ENCODE measurements around the gene WHAMM. TPM values are rescaled to one million over a fixed set of nuclear protein-coding genes. Genes with fewer than 3 reads are reported as not detected.

Gene WHAMM
- total RNA-seq, 1 experiment from 2014 or later, result 6.9 TPM

DNA sequence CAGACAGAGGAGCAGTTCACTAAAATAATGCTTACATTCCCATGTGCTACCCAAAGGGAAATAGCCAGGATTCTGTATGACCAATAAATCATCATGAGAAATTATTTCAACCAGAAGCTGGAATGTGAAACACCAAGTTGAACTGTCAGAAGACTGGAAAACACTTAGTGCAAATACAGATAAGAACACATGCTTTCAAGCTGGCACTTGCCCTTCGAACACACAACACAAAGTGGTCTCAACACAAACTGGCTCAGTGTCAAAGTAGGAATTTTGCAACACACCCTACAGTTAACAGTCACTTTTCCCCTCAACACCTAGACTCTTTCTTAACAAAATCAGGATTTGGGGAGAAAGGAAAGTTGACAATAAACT lies 4.9 kb upstream of the WHAMM start:
- no peak overlapping the region for H3K4me2 ChIP-seq
- CTCF ChIA-PET, result no interaction called here
- no peaks in the 10 kb centered on the region for H3K79me2 ChIP-seq (ENCODE audit: low read depth)
- H3K4me3 ChIP-seq, result no peak overlapping the region
- no peak for TF ChIP-seq EZH2 (IDR thresholded peaks at IDR 0.05; ENCODE audit: low read depth)
- TF ChIP-seq, protein P1, sequence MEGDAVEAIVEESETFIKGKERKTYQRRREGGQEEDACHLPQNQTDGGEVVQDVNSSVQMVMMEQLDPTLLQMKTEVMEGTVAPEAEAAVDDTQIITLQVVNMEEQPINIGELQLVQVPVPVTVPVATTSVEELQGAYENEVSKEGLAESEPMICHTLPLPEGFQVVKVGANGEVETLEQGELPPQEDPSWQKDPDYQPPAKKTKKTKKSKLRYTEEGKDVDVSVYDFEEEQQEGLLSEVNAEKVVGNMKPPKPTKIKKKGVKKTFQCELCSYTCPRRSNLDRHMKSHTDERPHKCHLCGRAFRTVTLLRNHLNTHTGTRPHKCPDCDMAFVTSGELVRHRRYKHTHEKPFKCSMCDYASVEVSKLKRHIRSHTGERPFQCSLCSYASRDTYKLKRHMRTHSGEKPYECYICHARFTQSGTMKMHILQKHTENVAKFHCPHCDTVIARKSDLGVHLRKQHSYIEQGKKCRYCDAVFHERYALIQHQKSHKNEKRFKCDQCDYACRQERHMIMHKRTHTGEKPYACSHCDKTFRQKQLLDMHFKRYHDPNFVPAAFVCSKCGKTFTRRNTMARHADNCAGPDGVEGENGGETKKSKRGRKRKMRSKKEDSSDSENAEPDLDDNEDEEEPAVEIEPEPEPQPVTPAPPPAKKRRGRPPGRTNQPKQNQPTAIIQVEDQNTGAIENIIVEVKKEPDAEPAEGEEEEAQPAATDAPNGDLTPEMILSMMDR (conservative IDR thresholded peaks at IDR 0.05), result no peak
- no peaks in the 10 kb centered on the region for H3K4me1 ChIP-seq (replicated peaks; ENCODE audit: insufficient read depth)
- no peaks in the 10 kb centered on the region for H3K9me3 ChIP-seq (ENCODE audit: insufficient read depth, low read depth)
- no peak overlapping the region for H3K27ac ChIP-seq
- POLR2A ChIA-PET (ENCODE audit: unreplicated experiment), result no interaction called here
- intact Hi-C loops (cut with micrococcal nuclease; ENCODE audit: unreplicated experiment), result no loop called here
- no peak overlapping the region for H2AFZ ChIP-seq
- peaks cover 11% of the 10 kb centered on the region; the same call in 1 of the 2 replicates for H3K27me3 ChIP-seq (ENCODE audit: insufficient read depth, low read depth)
- no peaks in the 10 kb centered on the region for H3K9me2 ChIP-seq (ENCODE audit: insufficient read depth)
- H3F3A ChIP-seq (ENCODE audit: insufficient read depth, low read depth), result no peaks in the 10 kb centered on the region
- no peaks in the 10 kb centered on the region for H3K36me3 ChIP-seq (ENCODE audit: low read depth)
- no peak for DNase-seq
- no TSS peak for BruUV-seq (replicated peaks)
- H4K20me1 ChIP-seq (ENCODE audit: insufficient read depth), result no peaks in the 10 kb centered on the region

DNA sequence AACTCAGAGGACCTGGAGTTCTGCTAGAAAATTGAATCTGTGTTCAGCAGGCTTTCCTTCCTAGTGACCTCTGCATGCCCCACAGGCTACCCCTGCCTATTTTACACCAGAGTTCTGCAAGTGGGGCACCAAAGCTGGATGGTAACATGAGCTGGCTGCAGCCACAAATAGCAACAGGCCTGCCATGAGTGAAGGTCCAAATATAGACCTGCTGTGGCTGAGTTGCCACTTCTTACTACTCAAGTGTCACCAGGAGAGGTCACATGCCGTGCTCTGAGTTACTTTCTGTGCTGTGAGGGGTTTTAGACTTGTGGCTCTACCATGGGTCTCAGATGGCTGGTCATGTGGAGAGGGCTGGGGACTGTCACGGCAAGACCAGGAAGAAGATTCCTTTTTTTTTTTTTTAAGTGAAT lies 3.4 kb upstream of the WHAMM start, which contains the start of gene FSD2:
TSS of gene FSD2 (minus strand) at position 76 of the 413 bp plus-strand sequence. CDS start 18,679 bp downstream, outside the sequence.
- intact Hi-C loops (cut with micrococcal nuclease; ENCODE audit: unreplicated experiment), result no loop called here
- BruUV-seq (replicated peaks), result no TSS peak
- POLR2A ChIA-PET (ENCODE audit: unreplicated experiment), result no interaction called here

DNA sequence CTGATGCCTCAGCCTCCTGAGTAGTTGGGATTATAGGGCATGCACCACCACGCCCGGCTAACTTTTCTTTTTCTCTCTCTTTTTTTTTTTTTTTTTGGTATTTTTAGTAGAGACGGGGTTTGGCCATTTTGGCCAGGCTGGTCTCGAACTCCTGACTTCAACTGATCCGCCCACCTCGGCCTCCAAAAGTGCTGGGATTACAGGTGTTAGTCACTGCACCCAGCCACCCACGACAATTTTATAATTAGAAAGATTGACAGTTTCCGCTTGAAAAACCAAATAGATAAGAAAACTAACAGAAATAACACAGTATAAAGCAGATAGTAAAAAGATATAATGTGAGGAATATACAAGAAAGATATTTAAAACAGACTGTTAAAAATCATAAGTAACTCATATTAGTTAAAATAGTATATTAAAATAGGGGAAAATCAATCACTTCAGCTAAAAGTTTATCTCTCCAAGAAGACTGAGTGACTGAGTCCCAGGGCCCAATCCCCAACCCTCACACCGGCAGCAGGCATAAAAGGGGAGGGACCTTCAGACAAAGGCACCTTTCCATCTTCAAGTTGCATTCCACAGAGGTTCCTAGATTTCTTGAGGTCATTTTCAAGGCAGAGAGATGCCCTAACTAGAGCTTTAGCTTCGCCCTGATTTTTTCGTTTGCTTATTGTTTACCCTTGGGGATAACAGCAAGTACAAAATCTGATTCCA lies 1.4 kb upstream of the WHAMM start:
- no peak overlapping the region for H3K4me2 ChIP-seq
- no TSS peak for BruUV-seq (replicated peaks)
- no peak overlapping the region; the same call in 1 of the 2 replicates for H2AFZ ChIP-seq
- H3K36me3 ChIP-seq (ENCODE audit: low read depth), result no peaks in the 10 kb centered on the region
- no peak overlapping the region for H3K4me3 ChIP-seq
- H3K79me2 ChIP-seq (ENCODE audit: low read depth), result peaks cover 29% of the 10 kb centered on the region
- H3K9me3 ChIP-seq (ENCODE audit: insufficient read depth, low read depth), result no peaks in the 10 kb centered on the region
- ChIA-PET CTCF (no interaction called here), POLR2A (ENCODE audit: unreplicated experiment) (no interaction called here)
- intact Hi-C loops (cut with micrococcal nuclease; ENCODE audit: unreplicated experiment), result loop anchor here (2.0 kb wide), 1 partner anchor 57 kb away; no protein-coding TSS in a partner anchor
- no peaks in the 10 kb centered on the region for H4K20me1 ChIP-seq (ENCODE audit: insufficient read depth)
- no peaks in the 10 kb centered on the region for H3K27me3 ChIP-seq (ENCODE audit: insufficient read depth, low read depth)
- DNase-seq, result peak in 1 of 2 experiments; percentile 9
- peaks cover 17% of the 10 kb centered on the region for H3K4me1 ChIP-seq (replicated peaks; ENCODE audit: insufficient read depth)
- H3K9me2 ChIP-seq (ENCODE audit: insufficient read depth), result no peaks in the 10 kb centered on the region
- no peak for TF ChIP-seq EZH2 (IDR thresholded peaks at IDR 0.05; ENCODE audit: low read depth)
- TF ChIP-seq, protein P1 (conservative IDR thresholded peaks at IDR 0.05), result no peak
- H3K27ac ChIP-seq, result no peak overlapping the region
- H3F3A ChIP-seq (ENCODE audit: insufficient read depth, low read depth), result peaks cover 13% of the 10 kb centered on the region; the same call in 1 of the 2 replicates

More for the DNA sequence above, 3.4 kb upstream of the WHAMM start, which contains the start of gene FSD2:
- Histone ChIP-seq H3K9me3 (ENCODE audit: insufficient read depth, low read depth) (no peaks in the 10 kb centered on the region), H3K36me3 (ENCODE audit: low read depth) (no peaks in the 10 kb centered on the region), H4K20me1 (ENCODE audit: insufficient read depth) (no peaks in the 10 kb centered on the region), H3K4me1 (replicated peaks; ENCODE audit: insufficient read depth) (no peaks in the 10 kb centered on the region; the same call in 1 of the 2 replicates), H3K79me2 (ENCODE audit: low read depth) (peaks cover 8% of the 10 kb centered on the region), H3F3A (ENCODE audit: insufficient read depth, low read depth) (peaks cover 9% of the 10 kb centered on the region; the same call in 1 of the 2 replicates), H3K9me2 (ENCODE audit: insufficient read depth) (no peaks in the 10 kb centered on the region), H3K27me3 (ENCODE audit: insufficient read depth, low read depth) (peaks cover 6% of the 10 kb centered on the region; the same call in 1 of the 2 replicates), H3K27ac (no peak within 1 kb of the TSS), H2AFZ (no peak within 1 kb of the TSS), H3K4me3 (no peak within 1 kb of the TSS), H3K4me2 (no peak within 1 kb of the TSS)
- TF ChIP-seq, protein P1 (conservative IDR thresholded peaks at IDR 0.05), result no peak
- no peak for TF ChIP-seq EZH2 (IDR thresholded peaks at IDR 0.05; ENCODE audit: low read depth)
- CTCF ChIA-PET, result no interaction called here
- no peak for DNase-seq

All from PC-9 (cell line).